ENCODE measurements around the gene CCT7.

CCT7 gene

GRCh38 chr2:73227086-73227485, 7.0 kb upstream of the CCT7 start:
- DNase-seq = no peak

GRCh38 chr2:73228631-73229030, 5.5 kb upstream of the CCT7 start:
- no peak for DNase-seq

GRCh38 chr2:73232403-73233153, 1.5 kb upstream of the CCT7 start:
- DNase-seq = peak in 1 of 2 donors; percentile 9

GRCh38 chr2:73233154-73233931, 765 bp upstream of the CCT7 start, which contains the start of gene PRADC1:
TSS of gene PRADC1 (minus strand) at chr2:73233239. CDS start at chr2:73233160, 79 bp downstream.
- peak; percentile 99 to 100 for DNase-seq

- DNase-seq = no peak
These were observed 1.4 kb downstream of the CCT7 start for GRCh38 chr2:73235315-73236028.

- no peak for DNase-seq
These were observed 3.1 kb downstream of the CCT7 start for GRCh38 chr2:73237168-73237567.

- DNase-seq = no peak
These were observed 4.0 kb downstream of the CCT7 start for GRCh38 chr2:73238149-73238548.

GRCh38 chr2:73238976-73239375, 4.9 kb downstream of the CCT7 start:
- no peak for DNase-seq

- DNase-seq = no peak
These were observed 5.7 kb downstream of the CCT7 start for GRCh38 chr2:73239776-73240175.

- DNase-seq = no peak
These were observed 9.9 kb downstream of the CCT7 start for GRCh38 chr2:73243884-73244570.

- no peak for DNase-seq
These were observed 10.5 kb downstream of the CCT7 start for GRCh38 chr2:73244580-73244979.

- no peak for DNase-seq
These were observed 12.7 kb downstream of the CCT7 start for GRCh38 chr2:73246850-73247249.

GRCh38 chr2:73249636-73250035, 15.5 kb downstream of the CCT7 start:
- no peak for DNase-seq

- no peak for DNase-seq
These were observed 17.1 kb downstream of the CCT7 start for GRCh38 chr2:73250872-73251846.

GRCh38 chr2:73252238-73253027, 18.3 kb downstream of the CCT7 start:
- DNase-seq = no peak

GRCh38 chr2:73253400-73253799, 19.3 kb downstream of the CCT7 start:
- peak in 1 of 2 donors; percentile 9 for DNase-seq

- DNase-seq = peak; percentile 47 to 68
These were observed 19.8 kb downstream of the CCT7 start for GRCh38 chr2:73253901-73254300.

- no peak for DNase-seq
These were observed 20.4 kb downstream of the CCT7 start for GRCh38 chr2:73254343-73255006.

- DNase-seq = no peak
These were observed 21.0 kb downstream of the CCT7 start for GRCh38 chr2:73255007-73255644.
